Keratinocyte (primary cell): ENCODE data around the gene PIK3CG. TPM values are rescaled to one million over a fixed set of nuclear protein-coding genes. Genes with fewer than 3 reads are reported as not detected.

Experiments
- DNase-seq: peaks from one replicate; pipeline ENCODE4 v3.0.0-alpha.2; 2011; ENCODE audit warnings: low read depth, missing footprints, low spot score
- FAIRE-seq: peaks from 2 replicates; lab custom pipeline; 2011; peaks lifted over from hg19 to GRCh38; lab: Jason Lieb, UNC
- H2AFZ ChIP-seq: 2 replicates; pipeline ENCODE4 v1.6.0; 2012; ENCODE audit warnings: low read length, control low read depth, inconsistent platforms; ENCODE audit not compliant: control insufficient read depth
- H3K27ac ChIP-seq: 2 replicates; pipeline ENCODE4 v1.5.1; 2011; ENCODE audit warnings: low read length; ENCODE audit not compliant: control insufficient read depth, insufficient read depth
- H3K27me3 ChIP-seq: 3 replicates; pipeline ENCODE4 v1.6.0; 2011; ENCODE audit warnings: low read length; ENCODE audit not compliant: control insufficient read depth, insufficient read depth; ENCODE audit errors: extremely low read depth
- H3K36me3 ChIP-seq, 2 experiments: 2 replicates in 1 of 2; 3 replicates in 1 of 2; pipeline ENCODE4 v1.5.1; 2011; ENCODE audit warnings: low read length in 2 of 2, mild to moderate bottlenecking in 1 of 2; ENCODE audit not compliant: control insufficient read depth in 2 of 2, insufficient read depth in 2 of 2; ENCODE audit errors: extremely low read depth in 1 of 2
- H3K4me1 ChIP-seq: 3 replicates; pipeline ENCODE4 v1.5.1; 2011; ENCODE audit warnings: low read length; ENCODE audit not compliant: control insufficient read depth, insufficient read depth; ENCODE audit errors: extremely low read depth
- H3K4me2 ChIP-seq: 3 replicates; pipeline ENCODE4 v1.6.0; 2011; ENCODE audit warnings: low read depth, low read length; ENCODE audit not compliant: control insufficient read depth, insufficient read depth; ENCODE audit errors: extremely low read depth
- H3K4me3 ChIP-seq, 3 experiments: fragments of 200-600 bp in 1 of 3; sonication (generic) in 1 of 3; 2 replicates in 2 of 3; 3 replicates in 1 of 3; pipeline ENCODE4 v1.5.1; 2011 to 2016; ENCODE audit warnings: low read length in 3 of 3, mild to moderate bottlenecking in 3 of 3, control low read depth in 2 of 3, inconsistent platforms in 1 of 3, low read depth in 1 of 3, mixed read lengths in 1 of 3, mixed run types in 1 of 3, moderate library complexity in 1 of 3; ENCODE audit not compliant: control insufficient read depth in 2 of 3, insufficient read depth in 2 of 3; ENCODE audit errors: extremely low read depth in 1 of 3
- H3K79me2 ChIP-seq: 2 replicates; pipeline ENCODE4 v1.6.0; 2012; ENCODE audit warnings: low read length; ENCODE audit not compliant: control insufficient read depth, insufficient read depth
- H3K9ac ChIP-seq: 3 replicates; pipeline ENCODE4 v1.6.0; 2011; ENCODE audit warnings: low read length; ENCODE audit not compliant: control insufficient read depth, insufficient read depth; ENCODE audit errors: extremely low read depth
- H3K9me1 ChIP-seq: 3 replicates; pipeline ENCODE4 v1.6.0; 2011; ENCODE audit warnings: low read length; ENCODE audit not compliant: control insufficient read depth, insufficient read depth; ENCODE audit errors: extremely low read depth
- H3K9me3 ChIP-seq: 2 replicates; pipeline ENCODE4 v1.5.1; 2012; ENCODE audit warnings: low read depth, low read length; ENCODE audit not compliant: control insufficient read depth
- H4K20me1 ChIP-seq: 3 replicates; pipeline ENCODE4 v1.6.0; 2011; ENCODE audit warnings: low read length; ENCODE audit not compliant: control insufficient read depth, insufficient read depth; ENCODE audit errors: extremely low read depth
- EZH2 ChIP-seq: IDR thresholded peaks from one replicate; pipeline ENCODE4 v1.6.1; 2012; ENCODE audit warnings: inconsistent platforms, mild to moderate bottlenecking, low read length, moderate library complexity
- dilution Hi-C: fragments of 300-500 bp; cut with MboI; formaldehyde crosslinking; loops from one replicate; pipeline ENCODE4 v1.7.0; 2020; ENCODE audit warnings: low sequenced_read_pairs; ENCODE audit not compliant: extremely low pct_ligation_motif_present
- polyA plus RNA-seq, 5 experiments: library from polyadenylated mRNA; depleted of rRNA in 3 of 5; stranded (reverse) in 3 of 5; stranded (forward) in 1 of 5; unstranded in 1 of 5; fragments of >200 nt; gene quantifications; 1 replicate in 1 of 5; 2 replicates in 3 of 5; 3 replicates in 1 of 5; pipeline versions ENCODE4 v1.2.1 to v1.2.3, GENCODE V29; 2011 to 2012; ENCODE audit warnings: missing spikeins in 2 of 5, low read depth in 1 of 5, low replicate concordance in 1 of 5
- TF ChIP-seq, protein P1 (sequence below), 3 experiments: IDR thresholded peaks in 1 of 3; conservative IDR thresholded peaks in 1 of 3; optimal IDR thresholded peaks in 1 of 3; 2 replicates in 2 of 3; 3 replicates in 1 of 3; pipeline versions ENCODE3 to v1.5.1; 2011; ENCODE audit warnings: low read length in 3 of 3, mild to moderate bottlenecking in 3 of 3, moderate library complexity in 2 of 3, control low read depth in 1 of 3, inconsistent platforms in 1 of 3; ENCODE audit not compliant: insufficient read depth in 2 of 3; ENCODE audit errors: extremely low read depth in 1 of 3

Gene PIK3CG
- polyA plus RNA-seq, 1 donor (not counting 4 experiments of a cell fraction or from before 2014, with no cell fraction given): not detected

DNA sequence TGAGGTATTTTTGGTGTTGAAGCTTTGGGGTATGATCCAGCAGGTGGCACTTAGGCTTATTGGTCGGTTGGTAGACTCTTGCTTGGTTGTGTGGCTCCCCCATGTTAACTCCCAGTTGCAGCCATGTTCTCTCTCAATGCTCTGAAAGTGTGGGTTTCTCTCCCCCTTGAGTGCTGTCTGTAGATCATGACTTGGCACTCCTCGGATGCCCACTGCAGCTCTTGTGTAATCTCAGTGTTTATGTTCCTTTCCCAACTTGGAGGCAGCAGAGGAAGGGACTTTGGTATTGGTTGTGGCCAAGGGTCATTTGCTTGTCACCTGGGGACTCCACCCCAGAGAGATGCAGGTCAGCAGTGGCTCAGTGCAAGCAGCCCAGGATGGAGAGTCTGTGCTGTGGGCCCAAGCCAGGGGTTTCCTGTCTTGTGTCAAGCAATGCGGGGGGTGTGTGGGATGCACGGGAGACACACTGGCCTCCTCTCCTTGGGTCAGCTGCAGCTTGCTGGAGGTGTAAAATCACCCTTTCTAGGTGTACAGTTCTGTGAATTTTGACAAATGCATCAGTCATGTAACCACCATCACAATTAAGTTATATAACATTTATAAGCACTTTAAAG, 36.9 kb downstream of the PIK3CG start:
- Histone ChIP-seq H3K79me2 (no peaks in the 10 kb centered on the region), H4K20me1 (no peaks in the 10 kb centered on the region), H3K27ac (no peak overlapping the region), H3K4me3 (no peak overlapping the region), H2AFZ (no peak overlapping the region), H3K4me2 (no peak overlapping the region), H3K9me1 (no peaks in the 10 kb centered on the region), H3K9ac (no peak overlapping the region), H3K4me1 (no peaks in the 10 kb centered on the region), H3K36me3 (no peaks in the 10 kb centered on the region), H3K9me3 (no peaks in the 10 kb centered on the region), H3K27me3 (no peaks in the 10 kb centered on the region)
- dilution Hi-C loops: no loop called here
- TF ChIP-seq, protein P1, sequence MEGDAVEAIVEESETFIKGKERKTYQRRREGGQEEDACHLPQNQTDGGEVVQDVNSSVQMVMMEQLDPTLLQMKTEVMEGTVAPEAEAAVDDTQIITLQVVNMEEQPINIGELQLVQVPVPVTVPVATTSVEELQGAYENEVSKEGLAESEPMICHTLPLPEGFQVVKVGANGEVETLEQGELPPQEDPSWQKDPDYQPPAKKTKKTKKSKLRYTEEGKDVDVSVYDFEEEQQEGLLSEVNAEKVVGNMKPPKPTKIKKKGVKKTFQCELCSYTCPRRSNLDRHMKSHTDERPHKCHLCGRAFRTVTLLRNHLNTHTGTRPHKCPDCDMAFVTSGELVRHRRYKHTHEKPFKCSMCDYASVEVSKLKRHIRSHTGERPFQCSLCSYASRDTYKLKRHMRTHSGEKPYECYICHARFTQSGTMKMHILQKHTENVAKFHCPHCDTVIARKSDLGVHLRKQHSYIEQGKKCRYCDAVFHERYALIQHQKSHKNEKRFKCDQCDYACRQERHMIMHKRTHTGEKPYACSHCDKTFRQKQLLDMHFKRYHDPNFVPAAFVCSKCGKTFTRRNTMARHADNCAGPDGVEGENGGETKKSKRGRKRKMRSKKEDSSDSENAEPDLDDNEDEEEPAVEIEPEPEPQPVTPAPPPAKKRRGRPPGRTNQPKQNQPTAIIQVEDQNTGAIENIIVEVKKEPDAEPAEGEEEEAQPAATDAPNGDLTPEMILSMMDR (optimal IDR thresholded peaks at IDR 0.05 in 1 of 3, IDR thresholded peaks at IDR 0.05 in 1 of 3, conservative IDR thresholded peaks at IDR 0.05 in 1 of 3; ENCODE audit: extremely low read depth in 1 of 3, insufficient read depth in 2 of 3, low read length in 3 of 3): no peak
- TF ChIP-seq EZH2: no peak
- DNase-seq (no peak), FAIRE-seq (no peak)

DNA sequence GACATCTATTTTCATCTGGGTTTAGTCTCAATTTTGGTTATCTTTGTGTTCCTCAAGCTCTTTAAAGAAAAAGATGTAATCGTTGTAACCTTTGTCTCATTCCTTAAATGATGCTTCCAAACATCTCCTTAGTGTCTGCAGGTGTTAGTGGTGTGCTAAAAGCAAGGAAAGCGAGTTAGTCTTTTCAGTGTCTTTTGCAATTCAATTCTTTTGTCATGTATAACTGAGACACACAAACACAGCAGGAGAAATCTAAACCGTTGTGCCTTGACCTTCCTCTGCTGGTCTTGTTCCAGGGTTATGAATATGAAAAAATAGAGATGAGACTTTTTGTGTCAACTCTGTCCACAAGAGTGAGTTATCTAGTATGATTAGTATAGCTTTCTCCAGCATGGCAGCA, 40.7 kb downstream of the PIK3CG start:
- no peak for DNase-seq
- Histone ChIP-seq H4K20me1 (no peaks in the 10 kb centered on the region), H3K9ac (no peak overlapping the region), H3K4me2 (no peak overlapping the region), H3K36me3 (no peaks in the 10 kb centered on the region), H3K9me1 (no peaks in the 10 kb centered on the region), H3K4me1 (no peaks in the 10 kb centered on the region), H3K27me3 (no peaks in the 10 kb centered on the region), H3K79me2 (no peaks in the 10 kb centered on the region), H3K9me3 (no peaks in the 10 kb centered on the region), H2AFZ (no peak overlapping the region), H3K27ac (no peak overlapping the region), H3K4me3 (no peak overlapping the region)
- dilution Hi-C loops: no loop called here
- TF ChIP-seq EZH2: no peak
- TF ChIP-seq, protein P1 (optimal IDR thresholded peaks at IDR 0.05 in 1 of 3, IDR thresholded peaks at IDR 0.05 in 1 of 3, conservative IDR thresholded peaks at IDR 0.05 in 1 of 3; ENCODE audit: extremely low read depth in 1 of 3, insufficient read depth in 2 of 3, low read length in 3 of 3): no peak
- FAIRE-seq: peak; percentile 26
